HL-60/S4 treated with retinoic acid at 250 ng/mL for 4 days and 3 days (cell line): Measurements from ENCODE around the gene CDH15.

Experiments
- in situ Hi-C: fragments of 300-500 bp; cut with MboI; formaldehyde crosslinking; loops from 2 replicates; pipeline ENCODE4 v1.7.0; 2022; ENCODE audit warnings: low sequenced_read_pairs

CDH15 gene

DNA sequence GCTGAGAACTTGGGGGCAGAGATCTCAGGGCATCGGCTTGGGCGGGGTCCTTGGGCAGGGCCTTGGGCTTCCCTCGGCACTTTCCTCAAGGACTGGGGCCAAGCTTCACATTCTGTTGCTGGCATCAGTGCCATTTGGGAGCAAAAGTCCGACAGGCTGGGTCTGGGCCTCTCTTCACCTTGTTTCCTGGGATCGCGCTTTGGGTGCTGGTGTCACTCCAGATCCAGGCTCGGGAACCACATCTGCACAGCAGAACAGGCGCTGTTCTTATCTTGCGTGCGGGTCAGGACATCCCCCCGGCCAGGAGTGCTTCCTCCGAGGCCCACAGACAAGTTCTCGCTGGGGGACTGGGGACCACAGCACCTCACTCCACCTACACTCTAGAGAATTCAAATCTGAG is 31.1 kb upstream of the CDH15 start:
- in situ Hi-C loops, result no loop called here

DNA sequence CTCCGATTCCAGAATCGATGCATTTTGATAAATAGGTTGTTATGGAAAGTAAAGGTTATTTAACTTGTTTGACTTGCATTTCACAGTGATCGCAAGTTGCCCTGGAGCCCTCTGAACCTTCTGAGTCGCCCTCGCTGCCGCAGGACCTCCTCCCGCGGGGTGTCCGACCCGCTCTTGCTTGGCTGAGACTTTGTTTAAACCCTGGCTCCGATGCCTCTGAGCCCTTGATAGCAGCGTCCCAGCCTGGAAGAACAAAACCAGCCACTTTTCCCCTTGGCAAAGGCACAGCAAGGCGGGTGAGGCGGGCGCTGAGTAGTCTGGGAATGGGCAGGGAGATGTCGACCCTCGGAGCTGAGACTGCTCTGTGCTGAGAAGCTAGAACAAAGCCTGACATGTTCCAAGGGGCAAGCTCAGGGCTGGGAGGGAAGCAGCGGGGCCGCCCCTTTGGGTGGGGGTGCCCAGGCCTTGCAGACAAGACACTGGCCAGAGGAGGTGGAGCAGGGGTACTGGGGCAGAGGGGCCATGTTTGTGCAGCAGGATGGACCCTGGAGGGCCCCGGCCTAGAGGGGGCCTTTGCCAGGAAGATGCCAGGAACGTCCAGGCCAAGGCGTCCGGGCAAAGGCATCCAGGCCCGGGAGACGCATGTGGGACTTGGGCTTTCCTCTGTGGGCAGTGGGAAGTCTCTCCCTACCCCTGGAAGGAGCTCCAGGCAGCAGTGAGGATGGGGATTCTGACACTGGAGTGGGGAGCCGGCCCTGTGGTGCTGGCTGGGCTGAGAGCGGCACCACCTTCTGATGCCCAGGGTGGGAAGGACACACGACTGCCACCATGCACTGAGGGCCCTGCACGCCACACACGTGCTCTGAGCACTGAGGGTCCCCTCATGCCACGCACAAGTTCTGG is 30.3 kb upstream of the CDH15 start:
- in situ Hi-C loops, result no loop called here

DNA sequence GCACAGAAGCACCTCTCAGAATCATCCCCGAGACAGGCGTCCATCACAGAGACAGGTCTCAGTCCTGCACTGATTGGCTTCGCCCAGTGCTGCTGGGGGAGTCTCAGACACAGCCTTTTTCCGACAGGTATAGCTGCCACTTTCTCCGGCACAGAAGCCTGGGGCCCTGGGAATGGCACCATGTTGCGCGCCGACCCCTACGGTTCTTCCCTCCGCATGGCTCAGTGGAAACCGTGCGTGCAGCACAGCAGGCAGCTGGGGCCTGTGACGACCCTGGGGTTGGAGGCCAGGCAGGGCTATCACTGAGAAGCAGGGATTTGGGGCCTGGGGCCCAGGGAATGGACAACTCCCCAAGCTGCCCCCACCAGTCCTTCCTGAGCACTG is 29.7 kb upstream of the CDH15 start:
- in situ Hi-C loops, result no loop called here

DNA sequence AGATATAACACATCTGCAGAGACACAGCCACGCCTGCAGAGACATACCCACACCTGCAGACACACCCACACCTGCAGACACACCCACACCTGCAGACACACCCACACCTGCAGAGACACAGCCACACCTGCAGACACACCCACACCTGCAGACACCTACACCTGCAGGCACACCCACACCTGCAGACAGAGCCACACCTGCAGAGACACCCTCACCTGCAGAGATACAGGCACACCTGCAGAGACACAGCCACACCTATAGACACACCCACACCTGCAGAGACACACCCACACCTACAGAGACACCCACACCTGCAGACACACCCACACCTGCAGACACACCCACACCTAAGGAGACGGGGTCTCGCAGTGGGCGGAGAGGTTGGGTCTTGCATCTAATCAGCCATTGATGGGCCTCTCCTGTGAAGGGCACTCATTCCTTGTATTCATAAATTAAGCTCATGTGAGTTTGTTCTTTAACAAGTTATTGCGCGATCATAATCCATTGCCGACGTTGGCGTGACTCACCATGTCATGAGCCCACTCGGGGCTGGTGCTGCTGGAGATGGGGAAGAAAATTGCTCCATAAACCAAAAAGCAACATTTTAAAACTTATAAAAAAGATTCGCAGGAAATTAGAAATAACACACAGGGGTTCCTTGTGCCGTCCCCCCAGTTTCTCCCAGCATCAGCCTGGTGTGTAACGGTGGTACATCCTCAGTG is 28.9 kb upstream of the CDH15 start:
- in situ Hi-C loops, result no loop called here

DNA sequence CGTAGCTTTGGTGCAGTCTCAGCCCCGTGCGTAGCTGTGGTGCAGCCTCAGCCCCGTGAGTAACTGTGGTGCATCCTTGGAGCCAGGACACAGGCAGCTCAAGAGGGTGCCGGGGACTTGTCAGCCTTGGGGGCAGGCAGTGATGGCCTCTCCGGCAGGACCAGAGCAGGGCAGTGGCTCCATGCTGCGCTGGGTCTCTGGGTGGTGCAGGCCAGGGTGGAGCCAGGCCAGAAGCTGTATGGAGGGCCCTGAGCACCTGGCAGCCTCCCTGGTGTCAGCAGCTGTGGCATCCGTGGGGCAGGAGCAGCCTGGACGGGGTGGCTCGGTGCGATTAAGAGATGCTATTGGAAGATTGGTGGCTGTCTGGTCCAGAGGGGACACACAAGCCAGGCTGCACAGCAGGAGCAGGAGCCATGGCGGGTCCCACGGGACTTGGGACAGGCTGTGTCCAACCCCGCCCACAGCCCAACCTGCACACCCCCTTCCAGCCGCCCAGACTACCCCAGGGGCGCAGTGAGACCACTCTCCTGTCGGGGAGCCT is 28.3 kb upstream of the CDH15 start:
- in situ Hi-C loops, result no loop called here

DNA sequence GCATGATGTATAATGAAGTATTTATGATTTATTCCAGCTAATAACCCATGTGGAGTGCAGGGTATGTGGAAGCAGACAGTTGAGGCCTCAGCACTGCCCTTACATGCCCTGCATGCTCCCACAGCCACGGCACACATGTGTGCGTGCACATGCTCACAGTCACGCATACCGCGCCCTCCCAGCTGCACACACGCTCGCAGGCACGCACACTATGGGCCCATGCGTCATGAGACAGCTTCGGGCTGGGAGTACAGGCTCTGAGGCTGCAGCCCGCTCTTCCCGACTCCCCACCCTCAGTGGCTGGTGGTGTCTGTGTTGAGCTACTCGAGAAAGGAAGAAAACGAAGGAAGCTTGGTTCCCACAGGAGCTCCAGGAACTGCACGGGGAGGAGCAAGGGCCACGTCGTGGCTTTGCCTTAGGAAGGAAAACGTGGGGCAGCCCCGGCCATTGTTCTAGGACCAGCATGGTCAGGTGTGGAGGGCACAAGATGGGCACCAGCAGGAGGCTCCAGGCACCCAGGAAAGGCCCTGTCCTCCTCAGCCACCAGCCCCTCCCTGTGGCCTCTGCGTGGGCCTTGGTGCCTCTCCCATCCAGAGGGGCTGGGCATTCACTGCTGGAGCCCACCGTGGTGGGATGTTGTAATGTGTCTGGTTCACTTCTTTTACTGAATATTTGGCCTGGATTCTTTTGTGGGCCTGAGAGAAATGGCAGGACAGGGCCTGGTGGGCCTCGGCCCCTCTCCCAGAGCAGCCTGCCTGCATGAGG is 27.5 kb upstream of the CDH15 start:
- in situ Hi-C loops, result no loop called here

DNA sequence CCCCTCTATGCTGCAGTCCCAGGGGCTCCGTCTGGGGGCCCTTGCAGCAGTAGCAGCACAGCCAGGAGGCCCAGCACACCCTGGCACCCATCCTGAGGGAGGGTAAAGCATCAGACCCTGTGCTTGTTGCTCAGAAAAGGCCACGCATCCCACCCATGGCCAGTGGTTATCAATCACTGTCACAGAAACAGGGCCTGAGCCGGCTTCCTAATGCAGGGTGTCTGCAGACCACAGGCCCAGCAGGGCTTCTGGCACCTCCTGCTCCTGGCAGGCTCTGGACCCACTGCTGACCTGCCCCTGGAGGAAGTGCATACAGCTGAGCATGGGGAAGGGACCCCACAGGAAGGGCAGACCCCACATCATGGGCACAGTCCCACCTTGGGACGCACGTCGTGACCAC is 26.9 kb upstream of the CDH15 start:
- in situ Hi-C loops, result no loop called here

DNA sequence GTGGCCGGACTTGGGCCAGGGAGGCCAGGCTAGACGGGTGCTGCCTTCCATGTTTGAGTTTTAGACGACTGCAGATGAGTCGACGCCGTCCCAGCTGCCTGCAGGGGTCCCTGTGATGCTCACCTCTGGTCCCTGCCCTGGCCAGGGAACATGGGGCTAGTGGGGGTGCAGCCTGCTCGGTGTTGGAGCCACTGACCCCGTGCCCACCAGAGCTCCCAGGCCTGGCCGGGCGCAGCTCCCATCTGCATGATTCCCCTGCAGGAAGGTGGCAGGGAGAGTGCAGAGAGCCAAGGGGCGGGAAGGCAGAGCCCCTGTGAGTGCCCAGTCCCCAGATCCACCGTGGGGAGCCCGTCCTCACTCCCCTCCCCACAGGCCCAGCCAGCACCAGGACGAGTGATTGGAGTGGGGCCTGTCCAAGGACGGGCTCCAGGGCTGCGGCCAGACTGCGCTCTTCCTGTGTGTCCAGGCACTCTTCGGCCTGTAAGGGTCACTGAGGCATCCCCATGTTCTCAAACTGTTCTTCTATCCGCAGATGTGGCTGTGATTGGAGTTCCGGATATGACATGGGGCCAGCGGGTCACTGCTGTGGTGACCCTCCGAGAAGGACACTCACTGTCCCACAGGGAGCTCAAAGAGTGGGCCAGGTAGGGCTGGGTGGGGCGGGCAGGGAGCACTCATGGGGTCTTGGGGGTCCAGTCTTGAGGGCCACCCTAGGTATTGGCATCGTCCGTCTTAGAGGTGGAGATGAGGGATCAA is 26.0 kb upstream of the CDH15 start:
- in situ Hi-C loops, result no loop called here

DNA sequence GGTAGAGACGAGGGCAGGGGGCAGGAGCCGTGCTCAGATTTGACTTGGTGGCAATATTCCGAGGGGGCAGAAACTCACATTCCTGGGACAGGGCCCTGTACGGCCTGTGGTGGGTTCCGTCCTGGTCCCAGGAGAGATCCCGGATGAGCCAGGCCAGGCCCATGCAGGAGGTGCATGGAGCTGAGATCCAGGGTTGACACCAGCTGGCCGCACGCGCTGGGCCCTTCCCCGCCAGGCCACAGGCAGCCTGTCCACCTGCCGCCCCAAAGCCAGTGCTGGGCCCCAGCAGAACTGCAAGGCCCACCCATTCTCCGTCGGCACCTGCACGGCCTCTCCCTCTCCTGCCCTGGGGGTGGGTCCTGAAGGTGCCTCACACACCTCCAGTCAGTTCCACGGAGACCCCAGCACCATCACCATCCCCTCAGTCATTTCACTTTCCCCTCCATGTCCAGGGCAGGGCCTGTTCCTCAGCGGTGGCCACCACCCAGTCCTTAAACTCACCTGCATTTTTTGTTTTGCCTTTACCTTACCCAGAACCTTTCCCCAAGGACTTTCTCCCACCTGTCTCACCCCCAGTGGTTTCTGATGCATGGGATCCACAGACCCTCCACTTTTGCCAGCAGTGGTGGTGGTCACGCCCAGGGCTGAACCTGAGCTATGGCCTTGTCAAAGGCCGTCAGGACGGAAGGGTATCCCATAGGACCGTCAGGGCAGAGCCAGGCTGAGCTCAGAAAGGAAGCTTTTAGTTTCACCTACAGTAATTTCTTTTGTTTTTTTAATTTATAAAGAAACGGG is 25.1 kb upstream of the CDH15 start:
- in situ Hi-C loops, result no loop called here

DNA sequence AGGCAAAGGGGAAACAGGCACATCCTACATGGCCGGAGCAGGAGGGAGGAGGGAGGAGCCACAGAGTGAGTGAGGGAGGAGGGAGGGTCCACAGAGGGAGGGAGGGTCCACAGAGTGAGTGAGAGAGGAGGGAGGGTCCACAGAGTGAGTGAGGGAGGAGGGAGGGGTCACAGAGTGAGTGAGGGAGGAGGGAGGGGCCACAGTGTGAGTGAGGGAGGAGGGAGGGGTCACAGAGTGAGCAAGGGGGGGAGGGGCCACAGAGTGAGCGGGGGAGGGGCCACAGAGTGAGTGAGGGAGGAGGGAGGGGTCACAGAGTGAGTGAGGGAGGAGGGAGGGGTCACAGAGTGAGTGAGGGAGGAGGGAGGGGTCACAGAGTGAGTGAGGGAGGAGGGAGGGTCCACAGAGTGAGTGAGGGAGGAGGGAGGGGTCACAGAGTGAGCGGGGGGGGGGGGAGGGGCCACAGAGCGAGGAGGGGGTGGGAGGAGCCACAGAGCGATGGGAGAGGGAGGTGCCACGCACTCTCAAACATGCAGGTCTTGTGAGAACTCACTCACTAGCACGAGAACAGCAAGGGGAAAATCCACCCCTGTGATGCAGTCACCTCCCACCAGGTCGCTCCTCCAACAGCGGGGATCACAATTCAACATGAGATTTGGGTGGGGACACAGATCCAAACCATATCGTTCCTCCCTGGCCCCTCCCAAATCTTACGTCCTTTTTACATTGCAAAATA is 24.3 kb upstream of the CDH15 start:
- in situ Hi-C loops, result no loop called here

DNA sequence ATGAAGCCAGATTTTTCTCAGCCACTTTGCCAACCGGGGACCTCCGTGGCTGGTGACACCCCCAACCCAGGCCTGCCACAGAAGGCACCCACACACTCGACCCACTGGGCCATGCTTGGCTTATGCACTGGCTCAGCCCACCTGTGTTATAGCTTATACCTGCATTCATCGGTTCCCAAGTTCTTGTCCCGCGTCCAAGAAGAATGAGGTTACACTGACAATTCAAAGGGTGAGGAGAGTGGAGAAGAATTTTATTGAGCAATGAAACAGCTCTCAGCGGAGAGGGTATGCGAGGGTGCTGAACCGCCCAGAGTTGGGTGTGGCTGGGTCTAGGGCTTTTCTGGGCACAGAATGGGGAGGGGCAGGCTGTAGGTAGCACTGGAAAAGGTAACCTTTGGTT is 22.2 kb upstream of the CDH15 start:
- in situ Hi-C loops, result no loop called here

DNA sequence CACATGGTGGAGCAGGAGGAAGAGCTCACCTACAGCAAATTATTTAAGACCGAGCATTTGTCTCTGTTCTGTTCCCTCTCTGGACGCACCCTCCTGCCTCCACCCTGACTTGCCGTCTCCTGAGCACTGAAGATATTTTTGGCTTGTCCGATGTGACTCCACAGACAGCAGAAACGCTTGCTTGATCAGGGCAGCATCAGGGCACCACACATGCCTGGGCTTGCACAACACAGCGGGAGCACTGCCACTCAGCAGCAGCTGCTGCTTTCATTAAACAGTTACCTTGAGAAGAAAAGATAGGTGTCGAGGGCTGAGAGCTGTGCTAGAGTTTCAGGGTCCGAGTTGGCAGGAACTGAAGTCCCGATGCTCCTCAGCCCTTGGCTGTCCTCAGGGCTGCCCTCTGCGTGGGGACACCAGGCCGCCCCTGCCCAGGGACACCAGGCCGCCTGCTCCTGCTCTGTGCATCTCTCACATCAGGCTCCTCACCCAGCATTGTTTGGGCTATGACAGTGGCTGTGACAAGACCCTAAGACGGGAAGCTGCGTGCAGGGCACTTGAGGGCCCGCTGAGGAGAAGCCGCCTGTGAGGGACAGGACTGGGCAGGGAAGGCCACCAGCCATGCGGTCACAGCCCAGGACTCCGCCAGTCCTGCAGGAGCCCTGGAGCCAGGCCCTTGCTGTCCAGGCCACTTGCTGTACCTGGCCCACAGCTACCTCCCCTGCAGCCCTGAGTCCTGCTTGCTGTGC is 21.3 kb upstream of the CDH15 start:
- in situ Hi-C loops, result no loop called here

DNA sequence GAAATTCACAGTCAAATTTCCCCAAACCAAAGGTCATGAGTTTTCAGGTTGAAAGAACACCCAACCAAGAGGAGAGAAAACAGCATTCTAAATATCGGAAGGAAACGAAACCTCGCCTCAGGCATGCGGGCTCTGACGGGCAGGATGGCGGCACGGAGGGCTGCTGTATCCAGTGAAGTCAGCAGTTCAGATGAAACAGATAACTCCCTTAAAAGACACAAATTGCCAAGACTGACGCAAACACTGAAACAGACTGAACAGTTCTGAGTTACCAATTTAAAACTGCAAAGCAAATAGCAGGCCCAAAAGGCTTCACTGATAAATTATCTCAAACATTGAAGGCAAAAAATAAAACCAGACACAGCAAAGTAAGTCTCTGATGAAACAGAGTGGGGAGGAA is 20.6 kb upstream of the CDH15 start:
- in situ Hi-C loops, result no loop called here

DNA sequence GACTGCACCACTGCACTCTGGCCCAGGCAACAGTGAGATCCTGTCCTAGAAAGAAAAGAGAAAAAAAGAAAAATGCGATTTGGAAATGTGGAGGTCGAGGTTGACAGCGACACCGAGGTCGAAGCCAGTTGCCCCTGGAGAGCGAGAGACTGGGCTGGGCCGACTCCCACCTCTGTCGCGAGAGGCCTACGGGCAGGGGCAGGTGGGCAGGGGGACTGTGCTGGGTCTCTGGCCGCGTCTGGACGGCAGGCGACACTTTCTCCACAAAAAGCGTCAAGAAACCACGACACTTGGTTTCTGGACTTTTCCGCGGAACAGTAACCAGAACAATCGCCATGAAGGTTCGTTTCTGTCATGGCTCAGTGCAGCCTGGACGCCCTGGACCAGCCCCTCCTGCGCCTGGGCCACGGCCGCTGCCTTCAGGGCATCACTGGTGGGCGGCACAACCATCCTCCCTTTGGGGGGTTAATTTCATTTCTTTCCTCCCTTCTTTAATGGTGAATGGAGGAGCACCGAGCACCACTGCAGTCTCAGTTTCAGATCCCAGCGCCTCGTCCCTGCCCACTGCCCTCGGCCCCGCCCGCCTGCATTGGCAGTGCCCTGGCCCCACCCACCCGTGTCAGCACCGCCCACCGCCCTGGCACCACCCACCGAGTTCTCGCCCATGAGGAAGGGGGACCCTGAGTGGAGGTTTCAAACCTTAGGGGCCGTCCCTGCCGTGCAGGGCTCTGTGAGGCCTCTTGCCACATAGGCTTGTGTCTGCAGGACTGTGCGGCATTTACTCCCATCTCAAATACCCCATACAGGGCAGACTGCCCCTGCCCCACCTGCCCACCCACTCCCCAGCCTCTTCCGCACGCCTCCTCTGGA is 18.5 kb upstream of the CDH15 start:
- in situ Hi-C loops, result no loop called here

DNA sequence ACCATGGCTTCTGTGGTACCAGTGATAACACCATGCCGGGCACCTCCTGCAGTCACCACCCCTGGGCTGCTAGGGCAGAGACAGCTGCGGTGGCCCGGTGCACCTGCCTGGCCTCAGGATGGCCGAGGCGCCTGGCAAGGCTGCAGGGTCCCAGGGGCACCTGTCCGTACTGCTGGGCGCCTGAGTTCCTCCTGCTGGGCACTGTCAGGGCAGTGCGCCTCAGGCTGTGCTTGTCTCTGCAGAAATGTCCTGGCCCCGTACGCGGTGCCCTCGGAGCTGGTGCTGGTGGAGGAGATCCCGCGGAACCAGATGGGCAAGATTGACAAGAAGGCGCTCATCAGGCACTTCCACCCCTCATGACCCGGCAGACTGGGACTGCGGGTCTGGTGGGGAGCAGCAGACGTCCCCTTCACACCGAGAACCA is 17.7 kb upstream of the CDH15 start:
- in situ Hi-C loops, result no loop called here

DNA sequence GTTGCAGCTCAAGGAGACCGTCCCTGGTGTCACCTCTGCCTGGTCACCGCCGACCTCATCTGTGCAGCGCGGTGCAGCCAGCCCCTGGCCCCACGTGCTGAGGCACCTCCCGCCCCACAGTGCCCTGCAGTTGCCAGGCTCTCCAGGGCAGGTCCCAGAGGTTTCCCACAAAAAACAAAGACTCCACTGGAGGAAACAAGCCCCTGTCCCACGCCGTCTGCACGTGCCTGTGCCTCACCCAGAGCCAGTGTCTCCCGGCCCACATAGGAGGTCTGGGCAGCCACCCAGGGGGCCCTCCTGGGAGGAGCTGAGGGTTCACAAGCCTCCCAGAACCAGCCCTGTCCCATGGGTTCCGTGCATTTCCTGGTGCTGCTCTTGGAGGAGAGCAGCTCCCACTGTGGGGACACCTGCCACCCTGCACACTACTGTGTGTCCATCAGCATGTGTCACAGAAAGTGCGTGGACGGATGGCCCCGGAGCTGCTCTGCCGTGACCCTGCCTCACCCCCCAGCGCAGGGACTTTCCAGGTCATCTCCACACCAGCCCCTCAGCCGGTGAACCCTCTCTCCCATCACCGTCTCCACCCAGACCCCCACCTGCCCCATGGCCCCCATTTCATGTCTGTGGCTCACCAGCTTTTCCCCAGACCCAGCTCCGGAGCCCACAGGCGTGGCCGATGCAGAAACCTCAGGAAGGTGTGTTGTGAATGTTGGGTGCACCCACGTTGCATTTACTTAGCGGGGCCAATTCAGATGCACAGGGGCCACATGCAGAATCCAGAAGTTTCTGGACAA is 17.0 kb upstream of the CDH15 start:
- in situ Hi-C loops, result no loop called here
